NCI-H460 (cell line): ENCODE measurements around the gene FGF9. TPM values are rescaled to one million over a fixed set of nuclear protein-coding genes. Genes with fewer than 3 reads are reported as not detected.

Source experiments
- DNase-seq: peaks from one replicate; pipeline ENCODE4 v3.0.0-alpha.2; 2016; ENCODE audit warnings: low read depth; ENCODE audit errors: extremely low read depth
- total RNA-seq: library from RNA; depleted of rRNA; stranded (reverse); fragments of >200 nt; shearing (Covaris generic); gene quantifications from 2 replicates; pipeline ENCODE4 v1.2.3, GENCODE V29; 2014

The FGF9 gene
- total RNA-seq, 1 experiment from 2014 or later: not detected

GRCh38 chr13:21673789-21674489 lies 3.1 kb downstream of the FGF9 start:
- no peak for DNase-seq

- no peak for DNase-seq
Observed at GRCh38 chr13:21674490-21675009, 3.7 kb downstream of the FGF9 start.

GRCh38 chr13:21675095-21675991 lies 4.5 kb downstream of the FGF9 start:
- no peak for DNase-seq

- DNase-seq: no peak
Observed at GRCh38 chr13:21676611-21677021, 5.7 kb downstream of the FGF9 start.

GRCh38 chr13:21677075-21677623 lies 6.3 kb downstream of the FGF9 start:
- DNase-seq: no peak

GRCh38 chr13:21683034-21683733 lies 12.3 kb downstream of the FGF9 start:
- DNase-seq: no peak

GRCh38 chr13:21684576-21684975 lies 13.7 kb downstream of the FGF9 start:
- DNase-seq: no peak

GRCh38 chr13:21685485-21686064 lies 14.7 kb downstream of the FGF9 start:
- DNase-seq: no peak

GRCh38 chr13:21686751-21687391 lies 16.0 kb downstream of the FGF9 start:
- no peak for DNase-seq

- no peak for DNase-seq
Observed at GRCh38 chr13:21688056-21688455, 17.2 kb downstream of the FGF9 start.

- DNase-seq: no peak
Observed at GRCh38 chr13:21689097-21689496, 18.2 kb downstream of the FGF9 start.

- DNase-seq: no peak
Observed at GRCh38 chr13:21690955-21691354, 20.1 kb downstream of the FGF9 start.

GRCh38 chr13:21691500-21691899 lies 20.6 kb downstream of the FGF9 start:
- DNase-seq: no peak

GRCh38 chr13:21691928-21692327 lies 21.1 kb downstream of the FGF9 start:
- DNase-seq: no peak

GRCh38 chr13:21694831-21695230 lies 24.0 kb downstream of the FGF9 start:
- no peak for DNase-seq

GRCh38 chr13:21695546-21695945 lies 24.7 kb downstream of the FGF9 start:
- DNase-seq: no peak

- no peak for DNase-seq
Observed at GRCh38 chr13:21696865-21697448, 26.1 kb downstream of the FGF9 start.

- no peak for DNase-seq
Observed at GRCh38 chr13:21698817-21699679, 28.2 kb downstream of the FGF9 start.

- no peak for DNase-seq
Observed at GRCh38 chr13:21701460-21701859, 30.6 kb downstream of the FGF9 start.
